Stimulated activated CD4-positive, alpha-beta T cell treated with anti-CD3 and anti-CD28 coated beads, Interleukin-2, amount 100 ng/mL, for 24 hours (primary cell): ENCODE data around the gene ZBTB20.
"Not testable (repeated sequence)": the region's sequence is repeated elsewhere in the genome, so short reads cannot be mapped to it uniquely, and the experiment has no call there.

ENCODE experiments used
- DNase-seq, 2 donors: peaks; one replicate each; pipeline ENCODE4 v3.0.0-alpha.2; 2020

Gene ZBTB20

DNA sequence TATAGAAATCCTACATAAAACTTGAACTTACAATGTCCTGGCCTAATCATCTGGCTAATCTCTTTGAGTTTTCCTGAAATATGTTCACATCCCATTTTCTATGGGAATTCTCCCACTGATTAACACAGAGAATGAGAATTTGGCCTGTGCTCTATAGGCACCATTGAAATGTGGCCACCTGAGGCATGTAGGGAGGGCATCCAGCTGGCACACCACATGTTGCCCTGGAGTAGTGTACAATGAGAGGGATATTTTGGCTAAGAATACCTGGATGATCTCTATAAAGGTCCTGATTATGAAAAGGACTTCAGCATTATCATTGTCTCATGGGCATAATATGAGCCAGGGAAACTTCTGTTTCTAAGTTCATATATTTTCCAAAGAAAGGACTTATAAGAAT is 324.0 kb downstream of the ZBTB20 start:
- no peak for DNase-seq

DNA sequence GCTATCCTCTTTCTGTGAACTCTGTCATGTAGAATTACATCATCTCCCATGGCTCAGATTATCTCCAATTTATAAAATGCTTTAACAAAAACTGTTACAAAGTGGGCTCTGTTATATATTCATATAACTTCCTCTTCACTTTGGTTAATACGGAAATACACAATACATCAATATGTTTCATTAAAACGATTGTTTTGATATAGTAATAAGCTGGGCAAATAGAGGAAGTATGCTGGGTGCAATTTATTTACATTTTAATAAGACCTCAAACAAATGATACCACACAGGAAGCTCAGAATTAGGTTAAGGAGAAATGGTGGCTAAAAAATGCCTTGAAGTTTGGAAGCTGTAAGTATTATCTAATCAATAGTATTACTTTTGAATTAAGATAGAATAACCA is 331.0 kb downstream of the ZBTB20 start:
- DNase-seq: no peak

DNA sequence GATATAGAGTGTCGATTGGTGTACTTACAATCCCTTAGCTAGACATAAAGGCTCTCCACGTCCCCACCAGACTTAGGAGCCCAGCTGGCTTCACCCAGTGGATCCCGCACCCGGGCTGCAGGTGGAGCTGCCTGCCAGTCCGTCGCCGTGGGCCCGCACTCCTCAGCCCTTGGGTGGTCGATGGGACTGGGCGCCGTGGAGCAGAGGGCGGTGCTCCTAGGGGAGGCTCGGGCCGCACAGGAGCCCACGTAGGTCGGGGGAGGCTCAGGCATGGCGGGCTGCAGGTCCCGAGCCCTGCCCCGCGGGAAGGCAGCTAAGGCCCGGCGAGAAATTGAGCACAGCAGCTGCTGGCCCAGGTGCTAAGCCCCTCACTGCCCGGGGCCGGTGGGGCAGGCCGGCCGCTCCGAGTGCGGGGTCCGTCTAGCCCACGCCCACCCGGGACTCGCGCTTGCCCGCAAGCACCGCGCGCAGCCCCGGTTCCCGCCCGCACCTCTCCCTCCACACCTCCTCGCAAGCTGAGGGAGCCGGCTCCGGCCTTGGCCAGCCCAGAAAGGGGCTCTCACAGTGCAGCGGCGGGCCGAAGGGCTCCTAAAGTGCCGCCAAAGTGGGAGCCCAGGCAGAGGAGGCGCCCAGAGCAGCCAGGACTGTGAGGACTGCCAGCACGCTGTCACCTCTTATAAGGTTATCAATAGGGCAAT is 334.4 kb downstream of the ZBTB20 start:
- DNase-seq: not testable (repeated sequence)

DNA sequence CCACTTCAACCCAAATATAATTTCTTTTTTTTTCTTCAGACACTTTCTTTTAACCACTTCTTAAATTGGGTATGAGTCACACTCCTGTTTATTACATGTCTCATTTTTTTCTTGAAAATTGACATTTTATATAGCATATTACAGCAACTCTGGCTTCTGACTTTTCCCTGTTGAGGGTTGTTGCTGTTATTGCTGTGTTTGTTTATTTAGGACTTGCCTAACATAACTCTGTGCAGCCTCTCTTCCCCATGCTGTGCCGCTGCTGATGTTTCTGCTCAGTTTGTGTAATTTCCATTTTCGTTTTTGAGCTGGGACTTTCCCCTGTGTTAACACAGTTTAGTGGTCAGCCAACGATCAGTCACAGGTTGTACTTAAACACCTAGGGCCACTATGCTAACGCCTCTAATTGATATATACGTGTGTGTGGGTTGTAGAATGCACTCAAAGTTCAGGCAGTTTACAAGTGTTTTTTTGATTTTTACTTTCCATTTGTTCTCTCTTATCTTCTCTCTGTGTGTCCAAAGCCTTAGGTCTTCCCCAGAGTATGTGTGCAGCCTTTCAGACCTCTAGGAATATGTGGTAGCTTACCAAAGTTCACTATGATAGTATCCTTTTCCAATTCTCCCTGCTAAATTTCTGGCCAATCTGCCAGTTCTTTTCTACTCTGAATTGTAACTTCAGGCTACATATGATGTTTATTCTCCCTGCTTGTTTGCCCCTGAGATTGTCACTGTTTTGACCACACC is 337.2 kb downstream of the ZBTB20 start:
- DNase-seq: no peak

DNA sequence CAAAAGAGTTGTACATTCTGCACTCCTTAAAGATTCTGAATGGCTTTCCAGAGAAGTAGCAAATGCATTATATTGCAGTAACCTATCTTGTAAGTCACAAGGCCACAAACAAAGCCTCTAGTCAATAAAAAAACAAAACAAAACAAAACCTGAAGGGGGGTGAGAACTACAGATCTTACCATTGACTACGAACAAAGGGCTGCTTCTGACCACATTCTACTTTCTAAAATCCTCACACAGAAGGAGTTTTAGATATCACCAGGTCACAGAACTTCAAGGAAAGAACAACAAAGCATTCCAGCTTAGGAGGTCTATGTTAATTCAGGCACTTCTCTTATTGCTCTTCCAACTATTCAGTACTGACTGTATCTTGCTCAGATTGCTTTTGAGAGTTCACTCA is 343.0 kb downstream of the ZBTB20 start:
- no peak for DNase-seq

DNA sequence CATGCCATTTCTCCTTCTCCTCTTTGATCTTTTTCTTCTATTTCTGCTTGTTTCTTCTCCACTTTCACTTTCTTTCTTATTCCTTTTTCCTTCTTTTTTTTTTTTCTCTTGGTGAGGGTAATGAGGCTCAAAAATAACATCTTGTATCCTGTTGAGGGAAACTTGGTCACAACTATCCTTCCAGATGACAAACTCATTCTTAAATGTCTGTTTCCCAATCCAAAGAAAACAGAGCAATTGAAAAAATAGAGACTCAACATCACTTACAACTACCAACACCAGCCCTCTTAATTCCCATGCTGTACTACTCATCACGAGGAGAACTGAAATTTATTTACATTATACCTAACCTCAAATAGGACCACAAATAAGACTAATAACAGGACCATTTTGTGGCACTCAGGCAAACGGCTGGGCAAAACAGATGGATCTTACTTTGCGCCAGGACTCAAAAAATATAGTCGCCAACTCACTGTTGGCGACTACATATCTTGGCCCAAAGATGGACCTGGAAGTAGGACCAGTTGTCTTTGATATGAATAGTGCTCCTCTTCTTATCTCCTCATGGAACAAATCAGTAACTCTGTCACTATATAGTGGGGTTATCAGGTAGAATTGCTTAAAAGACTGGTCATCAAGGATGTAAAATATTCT is 343.9 kb downstream of the ZBTB20 start:
- no peak for DNase-seq

DNA sequence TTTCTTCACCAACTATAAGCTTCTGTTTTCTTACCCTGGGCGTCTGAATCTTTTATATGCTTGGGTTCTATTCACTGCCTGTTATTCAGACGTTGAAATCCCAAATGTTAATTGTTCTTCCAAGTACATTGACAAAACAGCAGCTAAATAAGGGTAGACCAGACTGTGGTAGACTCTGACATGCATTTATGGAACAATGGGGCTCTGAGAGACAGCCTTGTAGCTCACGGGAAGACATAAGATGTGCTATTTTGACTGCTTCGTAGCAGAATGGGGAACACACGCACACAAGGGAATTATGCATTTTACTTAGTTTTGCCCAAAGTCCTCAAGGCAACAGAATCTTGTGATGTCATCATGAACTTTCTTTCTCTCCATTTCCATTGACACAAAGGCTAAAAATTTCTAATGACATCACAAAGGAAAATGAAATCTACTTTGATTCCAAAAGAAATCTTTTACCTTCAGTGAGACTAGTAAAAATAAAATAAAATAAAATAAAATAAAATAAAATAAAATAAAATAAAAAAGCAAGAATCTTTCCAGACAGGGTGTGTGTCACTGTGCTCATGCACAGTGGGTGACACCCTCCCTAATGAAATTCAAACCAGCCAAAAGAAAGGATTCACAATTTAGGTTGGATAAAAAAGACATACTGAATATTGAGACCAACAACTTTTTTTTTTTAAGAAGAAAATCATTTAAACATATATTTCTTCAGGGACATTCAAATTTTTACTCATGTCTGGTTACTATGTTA is 346.6 kb downstream of the ZBTB20 start:
- no peak for DNase-seq

DNA sequence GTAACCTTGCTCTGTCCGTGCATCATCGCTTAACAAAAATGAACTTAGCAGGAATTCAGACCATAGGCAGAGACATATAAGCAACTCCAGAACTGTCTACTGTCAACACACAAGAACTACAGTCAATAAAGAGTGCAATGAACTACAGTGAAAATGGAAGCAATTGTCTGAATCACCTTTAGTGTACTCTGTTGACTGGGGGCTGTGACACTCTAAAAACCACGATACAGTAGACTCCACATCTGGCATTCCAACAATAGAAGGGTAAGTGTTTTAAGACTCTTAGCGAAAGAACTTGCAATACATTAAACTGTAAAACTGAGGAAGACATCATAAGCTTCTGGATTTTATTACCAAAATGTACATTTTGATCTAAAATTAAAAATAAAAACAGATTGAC is 347.3 kb downstream of the ZBTB20 start:
- no peak for DNase-seq

DNA sequence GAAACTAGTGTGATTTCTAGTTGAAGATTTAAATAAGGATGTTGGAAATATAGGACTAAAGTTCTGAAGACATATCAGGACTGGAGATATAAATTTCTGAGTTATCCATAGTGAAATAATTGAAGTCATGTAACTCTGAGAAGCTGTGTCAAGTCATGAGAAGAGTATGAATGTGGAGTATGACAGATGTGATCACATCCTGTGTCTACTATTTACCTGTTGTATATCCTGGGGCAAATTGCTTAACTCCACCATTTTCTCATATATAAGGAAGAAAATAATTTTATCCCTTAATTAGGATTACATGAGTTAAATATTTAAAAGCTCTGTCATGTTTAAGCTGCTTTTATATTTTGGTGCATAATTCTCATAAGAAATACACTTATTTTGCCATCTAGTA is 350.3 kb downstream of the ZBTB20 start:
- no peak for DNase-seq

DNA sequence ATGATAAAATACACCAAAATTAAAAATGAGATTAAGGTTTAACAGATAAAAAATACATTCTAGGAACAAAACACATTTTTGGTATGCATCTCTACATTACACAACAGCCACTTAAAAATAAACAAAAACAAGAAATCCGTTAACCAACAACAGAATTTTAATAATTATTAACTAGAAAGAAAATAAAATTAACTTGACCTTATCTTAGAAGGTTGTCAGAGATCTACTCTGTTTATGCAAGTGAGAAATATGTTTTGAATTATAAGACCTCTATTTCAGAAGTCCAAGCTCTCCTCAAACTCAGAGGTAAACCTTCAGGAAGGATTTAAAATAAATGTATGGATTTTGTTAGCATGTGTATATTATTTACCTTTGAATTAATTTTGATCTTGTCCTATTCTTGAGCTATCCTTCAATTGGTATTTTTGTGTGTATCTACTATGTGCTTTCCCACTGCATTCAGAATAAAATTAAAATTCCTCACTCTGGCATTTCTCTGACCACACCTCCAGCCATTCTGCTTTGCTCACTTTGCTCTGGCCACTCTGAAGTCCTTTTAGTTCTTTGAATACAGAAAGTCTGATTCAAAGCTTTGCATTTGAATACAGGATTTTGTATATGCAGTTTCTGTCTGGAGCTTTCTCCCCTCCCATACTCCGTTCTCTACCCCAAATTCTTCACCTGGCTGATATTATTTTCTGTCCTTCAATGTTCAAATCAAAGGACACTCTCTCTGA is 352.0 kb downstream of the ZBTB20 start:
- DNase-seq: no peak

DNA sequence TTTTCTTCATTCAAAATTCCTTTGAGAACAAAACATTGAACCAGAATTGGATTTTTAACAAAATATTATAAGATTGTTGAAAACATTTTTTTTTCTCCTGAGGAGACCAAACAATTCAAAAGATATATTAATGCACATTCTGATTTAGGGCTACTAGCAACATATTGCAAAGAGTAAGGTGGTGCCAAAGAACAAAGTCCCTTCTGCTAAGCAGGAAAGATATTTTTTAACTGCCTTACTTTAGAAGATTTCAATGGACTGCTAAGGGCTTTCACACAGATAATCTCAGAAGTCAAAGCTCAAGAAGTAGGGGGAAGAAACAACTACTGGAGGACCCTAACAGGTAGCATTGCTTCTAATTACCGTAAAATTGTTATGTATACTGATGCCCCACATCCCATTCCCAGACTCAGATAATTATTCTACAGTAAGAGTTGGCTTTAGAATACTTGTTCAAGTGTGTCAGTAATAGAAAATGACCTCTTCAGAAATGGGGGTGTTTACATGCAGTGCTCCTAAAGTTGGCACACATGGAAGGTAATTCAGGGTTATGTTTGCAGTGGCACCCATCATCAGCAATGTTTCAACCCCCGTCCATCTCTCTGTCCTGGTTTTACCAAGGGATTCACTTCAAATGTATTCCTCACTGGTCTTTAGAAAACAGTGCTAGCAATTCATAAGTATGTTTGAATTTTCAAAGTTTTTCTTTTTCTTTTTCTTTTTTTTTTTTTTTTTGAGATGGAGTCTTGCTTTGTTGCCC is 354.7 kb downstream of the ZBTB20 start:
- no peak for DNase-seq

DNA sequence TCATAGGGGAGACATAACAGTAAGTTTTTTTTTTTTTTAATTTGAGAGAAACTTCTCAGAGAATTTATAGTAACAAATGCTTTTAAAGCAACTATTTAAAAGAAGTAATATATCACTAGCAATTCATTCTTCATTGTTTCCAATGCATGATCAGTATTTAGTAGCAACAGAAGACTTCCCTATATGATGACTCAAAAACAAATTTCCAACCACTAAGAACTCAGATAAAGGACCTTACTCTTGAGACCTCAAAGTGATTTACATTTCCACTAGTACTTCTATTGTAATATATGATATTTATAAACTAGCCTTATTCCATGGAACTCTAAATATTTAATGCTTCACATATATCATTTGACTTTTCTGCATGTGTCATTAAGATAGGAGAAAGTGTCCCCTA is 356.3 kb downstream of the ZBTB20 start:
- DNase-seq: no peak

DNA sequence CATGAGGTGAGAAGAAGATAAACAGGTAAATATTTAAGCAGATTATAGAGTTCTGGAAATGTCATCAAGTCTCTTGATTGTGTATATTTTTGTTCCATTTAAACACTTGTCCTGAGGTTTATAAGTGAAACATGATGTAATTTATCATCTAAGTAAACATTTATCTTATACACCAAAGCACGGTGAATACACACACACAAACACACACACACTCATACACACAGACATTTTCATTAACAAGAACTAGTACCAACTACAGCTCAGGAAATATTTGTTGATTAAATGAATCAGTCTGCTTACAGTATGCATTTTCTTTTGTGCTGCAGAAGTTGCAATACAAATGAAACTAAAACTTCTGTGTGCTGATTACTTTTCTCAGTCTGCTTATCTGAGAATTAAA is 357.3 kb downstream of the ZBTB20 start:
- DNase-seq: no peak

DNA sequence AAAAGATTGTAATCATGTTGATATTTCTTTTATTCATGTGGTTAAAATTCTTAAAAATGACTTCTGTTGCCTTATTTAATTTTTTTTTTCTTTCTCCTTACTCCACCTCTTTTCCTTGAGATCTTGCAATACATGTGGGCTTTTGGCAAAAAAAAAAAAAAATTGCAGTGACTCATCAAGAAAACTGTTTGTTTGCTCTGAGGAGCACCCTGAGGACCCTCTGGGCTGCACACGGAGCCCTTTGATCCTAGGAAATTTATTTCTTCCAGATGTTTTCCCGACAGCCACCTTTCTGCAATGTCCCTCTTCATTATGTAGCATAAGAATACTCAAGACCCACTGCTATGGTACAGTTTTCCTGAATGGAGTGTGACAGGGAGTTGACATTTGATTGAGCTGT is 371.7 kb downstream of the ZBTB20 start:
- no peak for DNase-seq

DNA sequence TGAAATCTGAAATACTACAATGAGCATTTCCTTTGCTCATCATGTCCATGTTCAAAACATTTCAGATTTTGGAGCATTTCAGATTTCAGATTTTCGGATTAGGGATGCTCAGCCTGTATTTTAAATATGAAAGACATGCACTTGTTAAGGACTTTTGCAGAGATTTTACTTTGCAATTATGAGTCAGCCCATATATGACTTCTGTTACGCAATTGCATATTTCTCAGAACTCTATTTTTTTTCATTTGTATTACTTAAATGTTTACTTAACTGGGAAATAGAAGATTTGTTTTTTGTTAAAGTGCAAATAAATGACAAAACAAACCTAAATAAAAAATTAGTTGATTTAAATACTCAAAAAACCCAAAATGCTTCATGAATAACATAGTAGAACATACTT is 376.2 kb downstream of the ZBTB20 start:
- no peak for DNase-seq

DNA sequence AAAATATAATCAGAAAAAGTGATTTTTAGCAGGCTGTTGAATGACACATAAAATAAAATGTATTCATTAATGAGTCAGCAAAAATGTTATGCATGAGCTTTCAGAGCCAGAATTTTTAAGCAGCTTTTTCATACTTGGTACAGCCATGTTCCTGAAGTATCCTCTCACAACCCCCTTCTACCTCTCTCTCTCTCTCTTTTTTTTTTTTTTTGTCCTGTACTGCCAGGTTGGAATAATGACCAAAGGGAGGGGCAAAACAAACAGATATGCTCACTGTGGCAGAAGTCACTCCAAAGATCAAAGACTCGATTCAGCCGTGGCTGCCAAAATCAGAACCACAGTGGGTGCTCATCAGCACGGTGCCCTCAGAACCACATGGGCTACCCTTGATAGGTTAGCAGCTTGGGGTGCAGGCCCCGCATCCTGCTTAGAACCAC is 383.0 kb downstream of the ZBTB20 start:
- DNase-seq: no peak

DNA sequence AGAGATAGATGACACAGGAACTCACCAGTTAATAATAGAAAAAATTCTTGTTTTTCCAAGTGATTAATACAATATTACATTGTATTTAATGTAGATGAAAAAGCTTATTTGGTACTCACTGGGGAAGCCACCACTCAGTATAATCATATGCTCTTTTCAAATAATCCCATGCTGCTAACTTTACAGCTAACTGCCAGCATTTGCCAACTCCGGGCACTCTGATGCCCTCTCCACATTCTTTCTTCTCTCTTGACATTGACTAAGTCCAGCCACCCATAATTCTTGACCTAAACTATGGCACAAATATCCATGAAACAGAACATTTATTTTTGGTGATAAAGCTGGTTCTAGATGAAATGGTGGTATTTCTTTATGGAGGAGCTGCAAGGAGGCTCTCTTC is 384.9 kb downstream of the ZBTB20 start:
- no peak for DNase-seq

DNA sequence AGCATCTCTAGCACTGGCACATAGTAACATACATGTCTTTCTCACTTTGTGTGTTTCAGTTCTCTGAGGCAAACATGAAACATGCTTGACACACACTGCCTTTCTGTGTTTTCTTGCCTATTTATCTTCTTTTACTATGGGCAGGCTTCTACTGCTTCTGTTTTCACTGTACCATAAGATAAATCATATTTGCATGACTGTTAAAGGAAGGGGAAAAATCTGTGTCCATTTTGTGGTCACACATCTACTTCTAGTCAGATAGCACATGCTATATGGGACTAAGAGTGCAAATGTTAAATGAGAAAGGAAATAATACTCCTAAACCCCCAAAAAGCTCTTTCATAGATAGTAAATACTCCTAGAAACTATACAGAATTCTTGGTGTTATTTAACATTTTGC is 386.4 kb downstream of the ZBTB20 start:
- no peak for DNase-seq

DNA sequence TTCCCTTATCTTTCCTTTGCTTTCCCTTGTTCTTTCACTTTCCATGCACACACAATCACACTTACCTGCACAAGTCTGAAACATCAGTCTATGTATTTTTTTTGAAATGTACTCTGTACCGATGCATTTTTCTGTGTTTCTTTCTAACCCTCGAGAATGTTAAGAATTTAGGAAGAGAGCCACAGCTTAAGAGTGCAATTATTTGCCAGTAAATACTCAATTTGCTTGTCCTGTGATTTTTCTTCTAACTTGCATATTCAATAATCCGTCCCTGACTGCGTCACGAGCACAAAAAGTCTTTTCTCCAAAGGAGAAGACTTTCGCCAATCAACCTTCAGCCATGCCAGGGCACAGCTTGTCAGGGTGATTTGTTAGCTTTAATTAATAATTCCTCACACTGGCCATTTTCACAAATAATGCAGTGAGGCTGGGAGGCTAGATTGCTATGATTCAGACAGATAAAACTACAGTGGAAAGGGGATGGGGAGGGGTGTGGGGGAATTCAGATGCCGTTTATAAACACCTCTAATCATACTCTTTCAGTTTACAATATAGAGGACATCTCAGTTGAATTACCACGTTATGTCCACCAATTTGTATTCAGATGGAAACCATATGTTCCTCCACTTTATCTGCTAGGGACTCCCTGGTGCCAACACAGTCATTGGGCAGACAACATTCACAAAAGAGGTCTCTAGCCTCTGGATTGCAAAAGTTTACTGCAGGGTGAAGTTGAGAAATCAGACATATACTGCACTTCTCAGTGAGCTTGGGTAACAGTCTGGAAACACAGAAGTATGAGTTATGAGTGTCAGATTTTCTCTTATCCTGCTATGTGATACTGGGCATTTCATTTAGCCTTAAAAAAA is 388.0 kb downstream of the ZBTB20 start:
- DNase-seq: no peak

DNA sequence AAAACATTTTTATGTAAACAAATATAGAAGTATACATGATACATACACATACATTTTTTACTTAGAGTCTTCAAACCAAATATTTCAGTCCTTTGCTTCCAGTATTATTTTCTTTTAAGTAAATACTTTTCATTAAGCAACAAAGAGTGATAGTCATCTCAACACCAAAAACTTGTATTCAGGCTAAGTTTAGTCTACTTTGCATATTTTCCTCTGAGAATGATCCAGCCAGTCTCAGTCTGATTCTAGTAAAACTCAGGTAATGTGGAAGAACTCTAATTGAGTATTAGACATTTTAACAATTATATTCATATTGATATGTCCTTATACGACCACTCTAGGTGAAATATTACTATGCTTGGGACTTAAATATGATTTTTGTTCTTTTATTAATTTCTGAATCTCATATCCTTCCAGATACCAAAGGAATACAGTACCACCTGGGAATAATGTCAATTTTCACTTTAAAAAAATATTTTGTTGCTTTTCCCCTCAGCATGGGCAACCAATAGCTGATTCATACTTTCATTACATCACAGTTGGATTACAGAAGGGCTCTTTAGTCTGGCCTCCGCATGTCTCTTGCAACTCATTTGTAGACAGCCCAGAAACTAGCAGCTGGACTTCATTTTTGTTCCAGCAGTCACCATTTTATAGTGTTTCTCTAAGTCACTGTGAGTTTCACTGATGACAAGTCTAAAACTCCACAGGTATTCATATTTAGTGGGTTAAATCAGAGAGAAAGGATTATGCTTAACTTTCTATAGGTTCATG is 390.4 kb downstream of the ZBTB20 start:
- no peak for DNase-seq
